GM12878 (cell line): ENCODE data around the gene MRPL2. TPM values are rescaled to one million over a fixed set of nuclear protein-coding genes. Genes with fewer than 3 reads are reported as not detected.

Source experiments
- ATAC-seq: fragments of 200-7000 bp; cut with Tn5 transposase; 3 replicates; pipeline ENCODE4 v1.9.1; 2020; ENCODE audit warnings: mild to moderate bottlenecking, moderate library complexity
- BruUV-seq: library from RNA; stranded (reverse); fragments of 400-500 nt; replicated peaks from 2 replicates; lab custom pipeline; 2021; lab: Mats Ljungman, UMichigan
- CTCF ChIA-PET: fragments of 300-600 bp; sonication (Branson Sonifier 250); formaldehyde crosslinking; extraction: SDS; loops from one replicate; lab custom pipeline; 2021; ENCODE audit warnings: inconsistent platforms; lab: Yijun Ruan, JAX
- POLR2A ChIA-PET: fragments of 350-600 bp; formaldehyde crosslinking; extraction: SDS; loops from one replicate; lab custom pipeline; 2021; ENCODE audit warnings: inconsistent platforms; lab: Charles Lee
- RAD21 ChIA-PET: fragments of 300-600 bp; sonication (Branson Sonifier 250); formaldehyde crosslinking; loops from one replicate; lab custom pipeline; 2023; ENCODE audit warnings: antibody characterized with exemption; ENCODE audit not compliant: unreplicated experiment; lab: Charles Lee
- SMC1A ChIA-PET: fragments of 300-600 bp; sonication (Branson Sonifier 250); formaldehyde crosslinking; loops from one replicate; lab custom pipeline; 2023; ENCODE audit not compliant: unreplicated experiment, uncharacterized antibody; lab: Charles Lee
- DNase-seq: peaks from one replicate; pipeline ENCODE4 v3.0.0-alpha.2; 2011; ENCODE audit warnings: low read depth, low spot score
- FAIRE-seq: peaks from 3 replicates; lab custom pipeline; 2011; peaks lifted over from hg19 to GRCh38; lab: Jason Lieb, UNC
- H2AFZ ChIP-seq: 2 replicates; pipeline ENCODE4 v1.6.0; 2011; ENCODE audit warnings: low read depth, low read length, control low read depth; ENCODE audit not compliant: control insufficient read depth
- H3K27ac ChIP-seq: 2 replicates; pipeline ENCODE4 v1.5.1; 2011; ENCODE audit warnings: control low read depth; ENCODE audit not compliant: control insufficient read depth, insufficient read depth
- H3K27me3 ChIP-seq, 2 experiments: replicated peaks in 1 of 2; 2 replicates each; pipeline versions ENCODE4 v1.6.0 to v1.6.1; 2011; ENCODE audit warnings: low read length in 1 of 2; ENCODE audit not compliant: control insufficient read depth in 2 of 2, insufficient read depth in 2 of 2
- H3K36me3 ChIP-seq, 2 experiments: 2 replicates each; pipeline ENCODE4 v1.5.1; 2011; ENCODE audit warnings: low read length in 1 of 2; ENCODE audit not compliant: control insufficient read depth in 2 of 2, insufficient read depth in 2 of 2
- H3K4me1 ChIP-seq: 2 replicates; pipeline ENCODE4 v1.6.1; 2011; ENCODE audit warnings: mild to moderate bottlenecking, low read length, moderate library complexity, mixed read lengths; ENCODE audit not compliant: control insufficient read depth, insufficient read depth
- H3K4me2 ChIP-seq: 2 replicates; pipeline ENCODE4 v1.6.0; 2011; ENCODE audit warnings: control low read depth; ENCODE audit not compliant: control insufficient read depth, insufficient read depth
- H3K4me3 ChIP-seq: fragments of 200-600 bp; sonication (generic); 2 replicates; pipeline ENCODE4 v1.5.1; 2016
- H3K79me2 ChIP-seq: 2 replicates; pipeline ENCODE4 v1.6.0; 2011; ENCODE audit warnings: low read length; ENCODE audit not compliant: control insufficient read depth, insufficient read depth
- H3K9ac ChIP-seq: 2 replicates; pipeline ENCODE4 v1.8.0; 2011; ENCODE audit warnings: low read length, control low read depth, mixed read lengths; ENCODE audit not compliant: control insufficient read depth, insufficient read depth
- H3K9me3 ChIP-seq: replicated peaks from 3 replicates; pipeline ENCODE4 v1.5.1; 2011; ENCODE audit warnings: mild to moderate bottlenecking, low read length; ENCODE audit not compliant: control insufficient read depth, insufficient read depth
- H4K20me1 ChIP-seq: 2 replicates; pipeline ENCODE4 v1.6.0; 2011; ENCODE audit not compliant: control insufficient read depth, insufficient read depth
- BCL11A ChIP-seq: IDR thresholded peaks from 2 replicates; pipeline ENCODE4 v1.6.1; 2011; ENCODE audit warnings: low read depth, low read length
- CEBPB ChIP-seq, 2 experiments: fragments of 150-350 bp in 1 of 2; IDR thresholded peaks; 2 replicates each; pipeline ENCODE4 v1.6.1; 2012 to 2014; ENCODE audit warnings: low read depth in 2 of 2, low read length in 2 of 2, borderline replicate concordance in 1 of 2, inconsistent platforms in 1 of 2
- ETV6 ChIP-seq, 2 experiments: fragments of 450-650 bp in 1 of 2; IDR thresholded peaks in 1 of 2; conservative IDR thresholded peaks in 1 of 2; 2 replicates each; pipeline ENCODE4 v1.6.1; 2014; ENCODE audit warnings: antibody characterized with exemption in 1 of 2, borderline replicate concordance in 1 of 2, low read depth in 1 of 2, mild to moderate bottlenecking in 1 of 2, moderate library complexity in 1 of 2
- MYB ChIP-seq: fragments of 150-350 bp; IDR thresholded peaks from 2 replicates; pipeline ENCODE4 v1.6.1; 2014; ENCODE audit warnings: mild to moderate bottlenecking, low read depth, low read length, borderline replicate concordance
- NFXL1 ChIP-seq: fragments of 450-650 bp; IDR thresholded peaks from 2 replicates; pipeline ENCODE4 v1.6.1; 2017; ENCODE audit warnings: antibody characterized with exemption, mild to moderate bottlenecking, borderline replicate concordance
- RBBP5 ChIP-seq: fragments of 200-600 bp; sonication (generic); conservative IDR thresholded peaks from 2 replicates; pipeline ENCODE4 v1.6.1; 2016
- RUNX3 ChIP-seq: IDR thresholded peaks from 2 replicates; pipeline ENCODE4 v1.6.1; 2012; ENCODE audit warnings: low read length, inconsistent platforms
- SUZ12 ChIP-seq: fragments of 200-600 bp; sonication (generic); IDR thresholded peaks from one replicate; pipeline ENCODE4 v1.6.1; 2018; ENCODE audit warnings: antibody characterized with exemption, mild to moderate bottlenecking; ENCODE audit not compliant: unreplicated experiment
- TARDBP ChIP-seq: IDR thresholded peaks from 2 replicates; pipeline ENCODE4 v1.6.1; 2016; ENCODE audit warnings: borderline replicate concordance
- ZNF217 ChIP-seq: fragments of 450-650 bp; IDR thresholded peaks from 2 replicates; pipeline ENCODE4 v1.6.1; 2017; ENCODE audit warnings: antibody characterized with exemption, mild to moderate bottlenecking
- WGBS: methylation state at CpG from one replicate; pipeline ENCODE4 v1.1.6; 2016; ENCODE audit warnings: low lambda C conversion rate; ENCODE audit not compliant: insufficient replicate concordance, insufficient coverage; ENCODE audit errors: missing lambda C conversion rate; 5-methylcytosine and 5-hydroxymethylcytosine counted together
- in situ Hi-C: fragments of 300-500 bp; cut with MboI; formaldehyde crosslinking; loops from 9 replicates; pipeline ENCODE4 v1.14.3; 2018; ENCODE audit warnings: mixed read lengths
- intact Hi-C: fragments of 100-400 bp; cut with micrococcal nuclease; formaldehyde crosslinking; loops from one replicate; pipeline ENCODE4 v1.14.2; 2022; ENCODE audit not compliant: unreplicated experiment
- polyA plus RNA-seq, 11 experiments: library from polyadenylated mRNA; depleted of rRNA in 4 of 11; unstranded in 6 of 11; stranded (reverse) in 5 of 11; fragments of >200 nt; fragmentation: Nextera tagmentation in 4 of 11; fragmentation: Illumina TruSeq in 1 of 11; extraction: Ambion mirVana in 4 of 11; extraction: Trizol in 1 of 11; gene quantifications; 1 replicate in 1 of 11; 2 replicates in 10 of 11; pipeline versions ENCODE4 v1.2.1 to v1.2.3, GENCODE V29; 2011 to 2016; ENCODE audit warnings: inconsistent platforms in 2 of 11, missing spikeins in 2 of 11, low read depth in 1 of 11
- total RNA-seq, 4 experiments: library from RNA; depleted of rRNA in 3 of 4; stranded (reverse); fragments of >200 nt in 3 of 4; fragmentation: Illumina TruSeq in 1 of 4; extraction: Trizol in 1 of 4; gene quantifications; 2 replicates each; pipeline versions ENCODE4 v1.2.1 to v1.2.3, GENCODE V29; 2013 to 2021

Gene MRPL2
- total and polyA plus RNA-seq, 10 of the 15 experiments (the other 5 are each of a cell fraction or from before 2014, with no cell fraction given): 29.7 to 125 (median 50.2) TPM

DNA sequence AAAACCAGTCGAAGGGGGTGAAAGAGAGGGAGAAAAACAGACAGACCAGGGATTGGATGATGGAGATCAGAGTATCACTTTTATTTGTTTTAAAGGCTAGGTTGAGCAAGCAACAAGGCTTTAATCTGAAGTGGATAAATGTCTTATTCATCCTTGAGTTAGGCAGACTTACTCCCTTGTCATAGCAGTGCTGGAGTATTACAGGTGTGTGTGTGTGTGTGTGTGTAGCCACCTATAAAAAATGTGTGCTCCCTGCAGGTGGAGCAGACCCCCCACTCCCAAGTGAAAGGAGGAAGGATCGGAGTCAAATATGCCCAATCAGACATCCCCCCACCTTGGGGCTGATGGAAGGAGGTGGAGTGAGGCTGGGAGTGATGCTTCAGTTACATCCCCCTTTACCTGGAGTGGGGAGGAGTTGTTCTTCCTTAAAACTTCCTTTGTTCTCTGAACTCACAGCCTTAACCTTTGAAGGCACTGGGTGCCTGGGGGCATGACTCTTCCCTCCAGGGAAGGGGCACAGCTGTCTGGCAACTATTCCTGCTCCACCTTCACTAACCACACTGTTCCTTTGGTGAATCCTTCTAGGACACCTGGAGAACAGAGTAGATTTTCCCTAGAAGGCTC, 44.1 kb upstream of the MRPL2 start:
- 44% methylated on average over 2 of the region's 2 CpGs for WGBS
- intact Hi-C loops (no loop called here), in situ Hi-C loops (no loop called here)
- DNase-seq: no peak
- H4K20me1 ChIP-seq: no peaks in the 10 kb centered on the region
- H3K27ac ChIP-seq: no peak overlapping the region
- no TSS peak for BruUV-seq
- no peak for ATAC-seq
- H3K9me3 ChIP-seq: no peaks in the 10 kb centered on the region
- SMC1A ChIA-PET: no interaction called here
- no peaks in the 10 kb centered on the region for H3K4me1 ChIP-seq
- no peak overlapping the region for H3K9ac ChIP-seq
- no peak overlapping the region for H2AFZ ChIP-seq
- no peaks in the 10 kb centered on the region for H3K27me3 ChIP-seq
- H3K79me2 ChIP-seq: no peaks in the 10 kb centered on the region
- POLR2A ChIA-PET: no interaction called here
- H3K4me3 ChIP-seq: no peak overlapping the region
- H3K36me3 ChIP-seq: no peaks in the 10 kb centered on the region
- RAD21 ChIA-PET: no interaction called here
- no peak overlapping the region for H3K4me2 ChIP-seq
- CTCF ChIA-PET: no interaction called here
- no peak for TF ChIP-seq RBBP5
- no peak for TF ChIP-seq RUNX3
- no peak for TF ChIP-seq NFXL1
- no peak for TF ChIP-seq CEBPB (IDR thresholded peaks at IDR 0.05; ENCODE audit: borderline replicate concordance in 1 of 2, low read depth in 2 of 2, low read length in 2 of 2)
- TF ChIP-seq ZNF217: no peak
- TF ChIP-seq ETV6 (conservative IDR thresholded peaks at IDR 0.05 in 1 of 2, IDR thresholded peaks at IDR 0.05 in 1 of 2; ENCODE audit: borderline replicate concordance in 1 of 2, low read depth in 1 of 2): no peak
- no peak for TF ChIP-seq MYB
- no peak for TF ChIP-seq TARDBP
- no peak for TF ChIP-seq SUZ12
- TF ChIP-seq BCL11A: no peak
- FAIRE-seq: no peak
